MM.1S (cell line): Measurements from ENCODE around the gene LAMA4.

Source experiments
- EZH2 ChIP-seq: fragments of 300-600 bp; sonication (generic); optimal IDR thresholded peaks from 2 replicates; pipeline ENCODE3; 2017; ENCODE audit warnings: low read depth, mild to moderate bottlenecking, antibody characterized with exemption, low read length, mixed read lengths
- TF ChIP-seq, protein P1 (sequence below): fragments of 300-600 bp; sonication (generic); IDR thresholded peaks from 2 replicates; pipeline ENCODE4 v1.5.1; 2016; ENCODE audit warnings: antibody characterized with exemption, low read length, mixed read lengths

DNA sequence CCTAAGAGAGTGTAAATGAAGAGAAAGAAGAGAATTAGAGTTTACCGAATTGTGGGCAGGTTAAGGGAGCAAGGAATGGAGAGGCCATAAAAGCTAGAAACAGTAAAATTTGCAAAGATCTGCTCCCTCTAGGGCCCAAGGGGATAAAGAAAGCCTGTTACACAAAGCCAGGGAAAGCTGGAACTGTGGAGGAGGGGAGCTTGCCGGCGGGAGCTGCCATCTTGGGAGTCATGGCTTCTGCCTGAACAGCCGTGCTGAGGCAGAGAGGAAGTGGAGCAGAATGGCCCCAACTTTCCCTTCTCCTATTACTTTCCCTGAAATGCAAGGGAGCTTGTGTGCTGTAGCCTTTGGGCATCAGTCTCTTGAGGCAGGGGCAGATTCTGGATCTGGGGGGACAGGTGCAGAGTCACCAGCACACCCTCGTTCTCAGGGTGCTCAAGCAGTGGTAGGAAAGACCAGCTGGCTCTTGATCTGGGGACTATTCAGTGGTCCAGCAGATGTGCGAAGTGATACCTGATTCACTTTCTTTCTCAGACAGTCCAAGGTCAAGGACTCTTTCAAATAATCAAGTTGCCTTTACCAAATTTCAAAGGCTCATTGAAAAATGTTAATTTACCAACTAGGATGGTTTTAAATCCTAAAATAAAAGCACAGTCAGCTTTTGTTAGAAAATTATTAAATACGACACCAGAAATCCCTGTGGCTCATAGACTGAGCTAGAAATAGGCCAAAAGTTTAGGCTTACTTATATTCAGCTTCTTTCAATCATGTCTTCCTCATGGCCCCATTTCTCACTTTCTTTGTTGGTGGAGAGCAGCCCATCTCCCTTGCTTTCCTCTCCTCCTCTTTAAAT, 25.7 kb downstream of the LAMA4 start:
- TF ChIP-seq, protein P1, sequence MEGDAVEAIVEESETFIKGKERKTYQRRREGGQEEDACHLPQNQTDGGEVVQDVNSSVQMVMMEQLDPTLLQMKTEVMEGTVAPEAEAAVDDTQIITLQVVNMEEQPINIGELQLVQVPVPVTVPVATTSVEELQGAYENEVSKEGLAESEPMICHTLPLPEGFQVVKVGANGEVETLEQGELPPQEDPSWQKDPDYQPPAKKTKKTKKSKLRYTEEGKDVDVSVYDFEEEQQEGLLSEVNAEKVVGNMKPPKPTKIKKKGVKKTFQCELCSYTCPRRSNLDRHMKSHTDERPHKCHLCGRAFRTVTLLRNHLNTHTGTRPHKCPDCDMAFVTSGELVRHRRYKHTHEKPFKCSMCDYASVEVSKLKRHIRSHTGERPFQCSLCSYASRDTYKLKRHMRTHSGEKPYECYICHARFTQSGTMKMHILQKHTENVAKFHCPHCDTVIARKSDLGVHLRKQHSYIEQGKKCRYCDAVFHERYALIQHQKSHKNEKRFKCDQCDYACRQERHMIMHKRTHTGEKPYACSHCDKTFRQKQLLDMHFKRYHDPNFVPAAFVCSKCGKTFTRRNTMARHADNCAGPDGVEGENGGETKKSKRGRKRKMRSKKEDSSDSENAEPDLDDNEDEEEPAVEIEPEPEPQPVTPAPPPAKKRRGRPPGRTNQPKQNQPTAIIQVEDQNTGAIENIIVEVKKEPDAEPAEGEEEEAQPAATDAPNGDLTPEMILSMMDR = no peak
- TF ChIP-seq EZH2 = no peak
